Mesendoderm (in vitro differentiated cells): ENCODE results near the gene CSNK2A1.

ENCODE experiments used
- DNase-seq: peaks from one replicate; pipeline ENCODE4 v3.0.0; 2013
- H2AK5ac ChIP-seq: 2 replicates; pipeline ENCODE4 v1.6.1; 2013; ENCODE audit warnings: low read length, inconsistent platforms
- H2BK120ac ChIP-seq: 2 replicates; pipeline ENCODE4 v1.6.1; 2013; ENCODE audit warnings: low read depth, mild to moderate bottlenecking, low read length, moderate library complexity, mixed read lengths
- H2BK15ac ChIP-seq: replicated peaks from 2 replicates; pipeline ENCODE4 v1.6.1; 2013; ENCODE audit warnings: low read depth, mild to moderate bottlenecking, moderate library complexity
- H2BK5ac ChIP-seq: 2 replicates; pipeline ENCODE4 v1.6.1; 2013; ENCODE audit warnings: low read length, inconsistent platforms
- H3K18ac ChIP-seq: 2 replicates; pipeline ENCODE4 v1.6.1; 2013; ENCODE audit warnings: mild to moderate bottlenecking, low read length, mixed read lengths
- H3K23ac ChIP-seq: one replicate; pipeline ENCODE4 v1.6.1; 2013; ENCODE audit warnings: low read length
- H3K27ac ChIP-seq: 2 replicates; pipeline ENCODE4 v1.5.1; 2013; ENCODE audit warnings: low read depth, mild to moderate bottlenecking, inconsistent platforms, low read length, moderate library complexity
- H3K27me3 ChIP-seq: 2 replicates; pipeline ENCODE4 v1.6.1; 2013; ENCODE audit warnings: low read length, control low read depth, mild to moderate bottlenecking, inconsistent platforms; ENCODE audit not compliant: insufficient read depth, poor library complexity
- H3K36me3 ChIP-seq: 2 replicates; pipeline ENCODE4 v1.6.1; 2013; ENCODE audit warnings: low read length, inconsistent platforms; ENCODE audit not compliant: control insufficient read depth, insufficient read depth
- H3K4ac ChIP-seq: one replicate; pipeline ENCODE4 v1.6.1; 2013; ENCODE audit warnings: low read depth, mild to moderate bottlenecking, low read length, moderate library complexity
- H3K4me1 ChIP-seq: 2 replicates; pipeline ENCODE4 v1.6.1; 2013; ENCODE audit warnings: low read depth, low read length, inconsistent platforms; ENCODE audit not compliant: control insufficient read depth
- H3K4me2 ChIP-seq: 2 replicates; pipeline ENCODE4 v1.6.1; 2013; ENCODE audit warnings: low read length
- H3K4me3 ChIP-seq: 2 replicates; pipeline ENCODE4 v1.5.1; 2013; ENCODE audit warnings: mild to moderate bottlenecking, low read length
- H3K56ac ChIP-seq: one replicate; pipeline ENCODE4 v1.6.1; 2013; ENCODE audit warnings: low read length
- H3K79me1 ChIP-seq: 2 replicates; pipeline ENCODE4 v1.6.1; 2013; ENCODE audit warnings: low read length, inconsistent platforms
- H3K79me2 ChIP-seq: 2 replicates; pipeline ENCODE4 v1.6.1; 2013; ENCODE audit warnings: mild to moderate bottlenecking, low read length; ENCODE audit not compliant: control insufficient read depth, insufficient read depth
- H3K9ac ChIP-seq: 2 replicates; pipeline ENCODE4 v1.6.1; 2013; ENCODE audit warnings: low read length, inconsistent platforms
- H4K5ac ChIP-seq: one replicate; pipeline ENCODE4 v1.6.1; 2013; ENCODE audit warnings: low read length
- H4K8ac ChIP-seq: one replicate; pipeline ENCODE4 v1.6.1; 2013; ENCODE audit warnings: low read depth, mild to moderate bottlenecking, control low read depth, low read length, moderate library complexity
- WGBS: extraction: QIAGEN DNeasy Blood & Tissue Kit; methylation state at CpG from one replicate; pipeline ENCODE4 v1.1.7; 2013; ENCODE audit warnings: low lambda C conversion rate, missing lambda C conversion rate; ENCODE audit not compliant: insufficient coverage; ENCODE audit errors: extremely low coverage; 5-methylcytosine and 5-hydroxymethylcytosine counted together

The CSNK2A1 gene

GRCh38 chr20:496126-496696 lies 47.4 kb downstream of the CSNK2A1 start:
- Histone ChIP-seq H3K36me3 (peaks cover 7% of the 10 kb centered on the region), H2BK15ac (no peak overlapping the region), H2BK120ac (no peak overlapping the region), H2BK5ac (no peak overlapping the region), H3K79me2 (no peaks in the 10 kb centered on the region), H3K23ac (no peak overlapping the region), H3K79me1 (no peaks in the 10 kb centered on the region), H3K4me1 (no peaks in the 10 kb centered on the region), H3K4me2 (no peak overlapping the region), H3K4me3 (no peak overlapping the region), H2AK5ac (no peak overlapping the region), H3K27ac (no peak overlapping the region), H4K8ac (no peak overlapping the region), H3K27me3 (no peaks in the 10 kb centered on the region), H4K5ac (no peak overlapping the region), H3K18ac (no peak overlapping the region), H3K9ac (no peak overlapping the region), H3K56ac (no peak overlapping the region), H3K4ac (no peak overlapping the region)
- no peak for DNase-seq
- no CpG with 5 or more reads among the region's 2 CpGs for WGBS

DNA sequence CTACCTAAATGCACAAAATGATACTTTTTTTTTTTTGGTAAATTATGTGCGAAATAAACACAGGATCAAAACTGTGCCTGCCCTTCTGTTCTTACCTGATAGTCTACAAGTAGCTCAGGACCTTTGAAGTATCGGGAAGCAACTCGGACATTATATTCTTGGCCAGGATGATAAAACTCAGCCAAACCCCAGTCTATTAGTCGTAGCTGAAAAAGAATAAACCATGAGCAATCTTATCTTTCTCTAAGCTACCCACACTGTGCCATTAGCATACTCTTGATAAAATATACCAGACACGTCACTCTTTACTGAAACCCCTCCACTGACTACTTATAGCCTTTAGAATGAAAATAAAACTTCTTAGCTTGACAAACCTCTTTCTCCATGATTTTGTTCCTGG lies 51.4 kb downstream of the CSNK2A1 start:
- no peak overlapping the region for H3K4me2 ChIP-seq
- no CpG with 5 or more reads among the region's 5 CpGs for WGBS
- no peak overlapping the region for H3K9ac ChIP-seq
- no peak overlapping the region for H2AK5ac ChIP-seq
- no peak overlapping the region for H3K27ac ChIP-seq
- H3K27me3 ChIP-seq = no peaks in the 10 kb centered on the region
- H2BK15ac ChIP-seq = no peak overlapping the region
- no peak for DNase-seq
- H3K36me3 ChIP-seq = peaks cover 14% of the 10 kb centered on the region
- H3K4me3 ChIP-seq = no peak overlapping the region
- H4K5ac ChIP-seq = no peak overlapping the region
- no peaks in the 10 kb centered on the region for H3K79me2 ChIP-seq
- H2BK5ac ChIP-seq = no peak overlapping the region
- H4K8ac ChIP-seq = no peak overlapping the region
- no peak overlapping the region for H3K4ac ChIP-seq
- H3K79me1 ChIP-seq = no peaks in the 10 kb centered on the region
- H3K23ac ChIP-seq = no peak overlapping the region
- no peak overlapping the region for H2BK120ac ChIP-seq
- H3K18ac ChIP-seq = no peak overlapping the region
- no peaks in the 10 kb centered on the region for H3K4me1 ChIP-seq
- H3K56ac ChIP-seq = no peak overlapping the region

DNA sequence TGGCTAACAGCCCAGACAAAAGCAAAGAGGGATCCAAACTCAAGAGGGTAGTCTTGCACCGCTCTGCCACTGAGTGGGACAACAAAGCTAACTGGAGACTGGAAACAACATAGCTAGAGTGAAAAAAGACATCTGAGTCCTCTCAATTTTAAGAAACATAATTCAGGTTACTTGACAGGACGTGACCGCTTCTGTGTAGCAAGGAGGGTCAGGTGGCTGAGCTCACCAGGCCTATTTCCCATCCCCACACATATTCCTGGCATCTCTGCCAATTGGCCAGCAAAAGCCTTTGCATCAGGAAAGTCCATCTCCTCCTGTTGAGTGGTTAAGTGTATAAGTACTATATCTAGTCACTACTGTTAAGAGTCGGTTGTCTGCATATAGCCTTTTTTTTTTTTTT lies 55.9 kb downstream of the CSNK2A1 start:
- Histone ChIP-seq H3K36me3 (peaks cover 22% of the 10 kb centered on the region), H2BK120ac (no peak overlapping the region)
- no peak for DNase-seq

GRCh38 chr20:483815-484644 lies 59.6 kb downstream of the CSNK2A1 start:
- H3K36me3 ChIP-seq = peaks cover 23% of the 10 kb centered on the region

More for the DNA sequence above, 55.9 kb downstream of the CSNK2A1 start:
- Histone ChIP-seq H3K9ac (no peak overlapping the region), H3K79me2 (no peaks in the 10 kb centered on the region), H2BK15ac (no peak overlapping the region), H3K4me2 (no peak overlapping the region), H3K23ac (no peak overlapping the region), H3K79me1 (no peaks in the 10 kb centered on the region), H3K4me1 (no peaks in the 10 kb centered on the region), H3K4me3 (no peak overlapping the region), H3K18ac (no peak overlapping the region), H4K5ac (no peak overlapping the region), H2AK5ac (no peak overlapping the region), H4K8ac (no peak overlapping the region), H3K56ac (no peak overlapping the region), H3K4ac (no peak overlapping the region), H2BK5ac (no peak overlapping the region), H3K27ac (no peak overlapping the region), H3K27me3 (no peaks in the 10 kb centered on the region)
- WGBS = no CpG with 5 or more reads among the region's 4 CpGs

DNA sequence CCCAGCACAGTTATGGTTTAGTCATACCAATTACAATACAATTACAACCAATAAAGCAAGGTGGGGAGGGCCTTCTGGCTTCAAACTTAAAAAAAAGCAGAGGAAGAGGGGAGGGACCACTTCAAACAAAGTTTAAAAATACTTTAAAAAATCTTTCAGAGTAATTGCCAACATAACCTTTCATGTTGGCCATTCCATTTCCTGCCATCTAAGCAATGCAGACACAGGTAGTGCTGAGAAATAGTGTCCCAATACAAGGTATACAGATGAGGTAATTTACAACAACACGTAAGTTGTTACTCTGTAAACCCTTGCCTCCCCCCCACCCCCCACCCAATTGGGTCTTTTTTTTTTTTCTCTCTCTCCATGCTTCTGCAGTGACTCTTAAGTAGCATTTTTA lies 62.4 kb downstream of the CSNK2A1 start:
- no peaks in the 10 kb centered on the region for H3K27me3 ChIP-seq
- H3K9ac ChIP-seq = no peak overlapping the region
- H3K79me1 ChIP-seq = no peaks in the 10 kb centered on the region
- H3K27ac ChIP-seq = no peak overlapping the region
- H4K8ac ChIP-seq = no peak overlapping the region
- H3K4me1 ChIP-seq = no peaks in the 10 kb centered on the region
- H2AK5ac ChIP-seq = no peak overlapping the region
- peaks cover 9% of the 10 kb centered on the region for H3K36me3 ChIP-seq
- WGBS = no CpG with 5 or more reads among the region's 1 CpG
- H2BK120ac ChIP-seq = no peak overlapping the region
- DNase-seq = no peak
- H3K79me2 ChIP-seq = no peaks in the 10 kb centered on the region
- H3K4me2 ChIP-seq = no peak overlapping the region
- H4K5ac ChIP-seq = no peak overlapping the region
- no peak overlapping the region for H3K4ac ChIP-seq
- H2BK15ac ChIP-seq = no peak overlapping the region
- no peak overlapping the region for H3K23ac ChIP-seq
- no peak overlapping the region for H2BK5ac ChIP-seq
- no peak overlapping the region for H3K4me3 ChIP-seq
- H3K18ac ChIP-seq = no peak overlapping the region
- no peak overlapping the region for H3K56ac ChIP-seq

More at GRCh38 chr20:483815-484644, 59.6 kb downstream of the CSNK2A1 start:
- Histone ChIP-seq H2BK120ac (no peak overlapping the region), H3K27me3 (no peaks in the 10 kb centered on the region), H2BK15ac (no peak overlapping the region), H3K79me1 (no peaks in the 10 kb centered on the region), H4K5ac (no peak overlapping the region), H3K4me3 (no peak overlapping the region), H3K27ac (no peak overlapping the region), H4K8ac (no peak overlapping the region), H3K4me1 (no peaks in the 10 kb centered on the region), H3K56ac (no peak overlapping the region), H3K4me2 (no peak overlapping the region), H3K4ac (no peak overlapping the region), H3K79me2 (no peaks in the 10 kb centered on the region), H3K9ac (no peak overlapping the region), H2AK5ac (no peak overlapping the region), H2BK5ac (no peak overlapping the region), H3K18ac (no peak overlapping the region), H3K23ac (no peak overlapping the region)
- DNase-seq = no peak
- no CpG with 5 or more reads among the region's 9 CpGs for WGBS
